AG09319 (cell line): ENCODE results near the gene SYP.

Source experiments
- DNase-seq: peaks from one replicate; pipeline ENCODE4 v3.0.0-alpha.2; 2010; ENCODE audit warnings: low read depth; ENCODE audit errors: extremely low read depth
- CTCF ChIP-seq: IDR thresholded peaks from 2 replicates; pipeline ENCODE4 v1.5.1; 2011; ENCODE audit warnings: low read depth, mild to moderate bottlenecking, inconsistent platforms, low read length, moderate library complexity

Gene SYP

GRCh38 chrX:49220100-49220499 lies 20.1 kb upstream of the SYP start:
- no peak for TF ChIP-seq CTCF

GRCh38 chrX:49214996-49215526 lies 15.1 kb upstream of the SYP start:
- no peak for TF ChIP-seq CTCF
- no peak for DNase-seq

More at GRCh38 chrX:49220100-49220499, 20.1 kb upstream of the SYP start:
- no peak for DNase-seq

- TF ChIP-seq CTCF = no peak
- DNase-seq = no peak
These were observed 14.4 kb upstream of the SYP start for GRCh38 chrX:49214416-49214815.

GRCh38 chrX:49212861-49213260 lies 12.9 kb upstream of the SYP start:
- DNase-seq = no peak
- TF ChIP-seq CTCF = no peak

- DNase-seq = no peak
- no peak for TF ChIP-seq CTCF
These were observed 12.2 kb upstream of the SYP start for GRCh38 chrX:49212209-49212608.

GRCh38 chrX:49211074-49211473 lies 11.1 kb upstream of the SYP start:
- DNase-seq = no peak
- no peak for TF ChIP-seq CTCF

- TF ChIP-seq CTCF = no peak
- DNase-seq = no peak
These were observed 10.4 kb upstream of the SYP start for GRCh38 chrX:49210406-49210805.
